Mucosa of descending colon (tissue), 3 donors: ENCODE measurements around the gene DRAXIN. TPM values are rescaled to one million over a fixed set of nuclear protein-coding genes. Genes with fewer than 3 reads are reported as not detected.

ENCODE experiments used
- ATAC-seq: fragments of 200-7000 bp; cut with Tn5 transposase; one replicate; pipeline ENCODE4 v1.9.1; 2020; ENCODE audit warnings: mild to moderate bottlenecking, moderate library complexity
- DNase-seq, 3 donors: peaks; one replicate each; pipeline ENCODE4 v3.0.0-alpha.2; 2020
- H3K36me3 ChIP-seq: fragments of 200-600 bp; one replicate; pipeline ENCODE4 v1.8.0; 2021; ENCODE audit warnings: low read depth, mild to moderate bottlenecking
- H3K4me1 ChIP-seq: fragments of 200-600 bp; one replicate; pipeline ENCODE4 v1.8.0; 2021; ENCODE audit warnings: low read depth, mild to moderate bottlenecking
- H3K4me3 ChIP-seq: fragments of 200-600 bp; one replicate; pipeline ENCODE4 v1.8.0; 2021; ENCODE audit warnings: mild to moderate bottlenecking
- H3K9me3 ChIP-seq: fragments of 200-600 bp; one replicate; pipeline ENCODE4 v1.8.0; 2021; ENCODE audit warnings: mild to moderate bottlenecking
- CTCF ChIP-seq: fragments of 200-600 bp; IDR thresholded peaks from one replicate; pipeline ENCODE4 v1.8.0; 2022; ENCODE audit warnings: antibody characterized with exemption, mild to moderate bottlenecking
- intact Hi-C, 2 donors: fragments of 100-400 bp; cut with DNase I in 1 of 2; cut with micrococcal nuclease in 1 of 2; formaldehyde crosslinking; loops; one replicate each; pipeline versions ENCODE4 v1.11.0 to v1.11.1; 2022; cut with DNase I, micrococcal nuclease
- total RNA-seq, 3 donors: library from RNA; stranded (reverse); fragmentation: NEBNext Ultra II Directional in 2 of 3; extraction: Animal tissue kit (Norgen Biotek cat#: 25700) in 2 of 3; gene quantifications; one replicate each; pipeline versions ENCODE4 v1.2.1 to v1.2.4, GENCODE V29; 2021 to 2023
- donor health status: DM: no; HTN: no; CAD: no; lungs with moderate emphysema.
- donor health status: DM: no; HTN: no; CAD: no.
- donor health status: DM: no; HTN: yes; CAD: no.

Gene DRAXIN
- total RNA-seq, 3 donors from 2014 or later = 0.10 to 0.19 (median 0.17) TPM

GRCh38 chr1:11703357-11704193, 12.1 kb downstream of the DRAXIN start:
- Histone ChIP-seq H3K4me3 (no peak overlapping the region), H3K4me1 (no peaks in the 10 kb centered on the region), H3K9me3 (no peaks in the 10 kb centered on the region), H3K36me3 (no peaks in the 10 kb centered on the region)
- TF ChIP-seq CTCF = no peak
- no peak for ATAC-seq
- DNase-seq = no peak
- intact Hi-C loops = no loop called here

- Histone ChIP-seq H3K4me3 (no peak overlapping the region), H3K4me1 (no peaks in the 10 kb centered on the region), H3K36me3 (no peaks in the 10 kb centered on the region), H3K9me3 (no peaks in the 10 kb centered on the region)
- ATAC-seq = no peak
- no peak for TF ChIP-seq CTCF
- intact Hi-C loops = no loop called here
- no peak for DNase-seq
These were observed 12.7 kb downstream of the DRAXIN start for GRCh38 chr1:11704194-11704529.

GRCh38 chr1:11704691-11705475, 13.4 kb downstream of the DRAXIN start:
- intact Hi-C loops = no loop called here
- Histone ChIP-seq H3K9me3 (no peaks in the 10 kb centered on the region), H3K36me3 (no peaks in the 10 kb centered on the region), H3K4me3 (no peak overlapping the region), H3K4me1 (no peaks in the 10 kb centered on the region)
- DNase-seq (no peak), ATAC-seq (no peak)
- TF ChIP-seq CTCF = no peak

- ATAC-seq = no peak
- Histone ChIP-seq H3K4me3 (no peak overlapping the region), H3K9me3 (no peaks in the 10 kb centered on the region), H3K4me1 (no peaks in the 10 kb centered on the region), H3K36me3 (no peaks in the 10 kb centered on the region)
- no peak for TF ChIP-seq CTCF
- DNase-seq = no peak
- intact Hi-C loops = no loop called here
These were observed 14.1 kb downstream of the DRAXIN start for GRCh38 chr1:11705596-11705995.

GRCh38 chr1:11706292-11706691, 14.8 kb downstream of the DRAXIN start:
- no peak for TF ChIP-seq CTCF
- no peaks in the 10 kb centered on the region for H3K4me1 ChIP-seq
- intact Hi-C loops = no loop called here

More at GRCh38 chr1:11706292-11706691, 14.8 kb downstream of the DRAXIN start:
- Histone ChIP-seq H3K36me3 (no peaks in the 10 kb centered on the region), H3K4me3 (no peak overlapping the region), H3K9me3 (no peaks in the 10 kb centered on the region)
- DNase-seq (no peak), ATAC-seq (no peak)
